Fibroblast of mammary gland (primary cell): ENCODE measurements around the gene ZNF595.
"Not testable (repeated sequence)": the region's sequence is repeated elsewhere in the genome, so short reads cannot be mapped to it uniquely, and the experiment has no call there.

ENCODE experiments used
- DNase-seq: peaks from one replicate; pipeline ENCODE4 v3.0.0-alpha.2; 2010; ENCODE audit warnings: low read depth
- H3K4me3 ChIP-seq: 2 replicates; pipeline ENCODE4 v1.5.1; 2011; ENCODE audit warnings: low read depth, mild to moderate bottlenecking, low read length, moderate library complexity; ENCODE audit not compliant: control insufficient read depth
- CTCF ChIP-seq: conservative IDR thresholded peaks from 2 replicates; pipeline ENCODE4 v1.5.1; 2011; ENCODE audit warnings: low read depth, low read length, inconsistent platforms; ENCODE audit not compliant: control insufficient read depth, insufficient read depth

ZNF595 gene

DNA sequence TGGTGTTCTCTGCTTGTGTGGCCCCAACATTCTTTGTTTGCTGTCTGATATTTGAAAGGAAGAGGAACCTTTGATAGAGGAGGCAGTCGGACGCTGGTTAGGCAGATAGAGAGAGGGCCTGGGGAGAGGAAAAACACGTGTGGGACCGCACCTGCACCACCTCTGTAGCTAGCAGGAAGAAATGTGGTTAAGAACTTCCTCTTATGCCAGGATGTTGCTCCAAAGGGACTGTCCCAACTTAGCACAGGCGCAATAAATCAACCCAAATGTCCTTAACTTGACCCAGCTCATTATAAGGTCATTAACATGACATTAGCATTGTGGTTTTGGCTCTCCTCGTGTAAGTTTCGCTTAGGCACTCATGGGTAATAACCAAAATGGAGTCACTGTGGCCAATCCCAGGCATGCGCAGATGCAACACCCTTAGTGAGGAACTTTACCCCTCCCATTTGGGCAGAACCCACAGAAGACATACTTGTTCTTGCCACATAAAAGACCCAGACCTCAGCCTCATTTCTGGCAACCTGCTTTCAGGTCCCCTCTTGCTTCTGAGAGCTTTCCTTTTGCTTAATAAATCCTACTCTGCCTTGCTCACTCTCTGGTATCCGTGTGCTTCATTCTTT is 1.4 kb upstream of the ZNF595 start:
- not testable (repeated sequence) for H3K4me3 ChIP-seq, DNase-seq

DNA sequence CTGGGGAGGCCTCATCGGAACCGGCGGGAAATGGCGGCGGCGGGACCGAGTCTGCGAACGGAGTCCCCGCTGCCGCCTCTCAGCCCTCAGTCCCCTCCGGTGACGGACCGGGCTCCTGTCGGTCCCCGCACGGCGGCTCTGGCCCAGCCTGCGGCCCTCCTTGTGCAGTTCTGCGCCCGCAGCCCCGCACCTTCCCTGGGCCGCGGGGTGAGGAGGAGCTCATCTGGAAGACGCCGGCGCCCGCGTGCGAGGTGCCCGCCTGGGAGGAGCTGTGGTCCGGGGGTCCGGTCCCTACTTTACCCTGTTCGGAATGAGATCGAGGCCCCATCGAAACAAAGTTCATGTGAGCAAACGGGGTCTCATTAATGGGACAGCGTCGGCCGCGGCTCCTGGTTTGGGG is 400 bp downstream of the ZNF595 start:
- peak overlapping the region; percentile 19 for H3K4me3 ChIP-seq

DNA sequence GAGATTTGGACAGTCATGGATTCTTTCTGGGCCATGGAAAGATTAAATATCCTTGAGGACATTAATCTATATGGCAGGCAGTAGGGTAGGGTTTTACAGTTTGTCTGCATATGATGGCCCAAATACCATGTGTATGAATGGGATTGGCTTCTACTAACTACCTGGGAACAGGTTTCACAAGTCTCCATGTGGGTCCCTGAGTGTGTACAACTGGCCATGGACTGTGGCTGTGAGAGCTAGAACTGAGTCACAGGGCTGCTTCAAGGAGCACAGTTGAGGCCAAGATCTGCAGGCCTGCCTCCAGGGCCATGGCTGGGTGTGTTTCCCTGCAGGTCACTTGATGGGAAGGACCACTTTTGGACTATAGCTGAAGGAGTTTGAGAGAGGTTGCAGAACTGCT is 11.6 kb downstream of the ZNF595 start:
- H3K4me3 ChIP-seq, DNase-seq: not testable (repeated sequence)

More for the DNA sequence above, 400 bp downstream of the ZNF595 start:
- DNase-seq = not testable (repeated sequence)

GRCh38 chr4:71830-72229 is 18.7 kb downstream of the ZNF595 start:
- no peak for DNase-seq
- no peak for TF ChIP-seq CTCF
- H3K4me3 ChIP-seq = no peak overlapping the region

DNA sequence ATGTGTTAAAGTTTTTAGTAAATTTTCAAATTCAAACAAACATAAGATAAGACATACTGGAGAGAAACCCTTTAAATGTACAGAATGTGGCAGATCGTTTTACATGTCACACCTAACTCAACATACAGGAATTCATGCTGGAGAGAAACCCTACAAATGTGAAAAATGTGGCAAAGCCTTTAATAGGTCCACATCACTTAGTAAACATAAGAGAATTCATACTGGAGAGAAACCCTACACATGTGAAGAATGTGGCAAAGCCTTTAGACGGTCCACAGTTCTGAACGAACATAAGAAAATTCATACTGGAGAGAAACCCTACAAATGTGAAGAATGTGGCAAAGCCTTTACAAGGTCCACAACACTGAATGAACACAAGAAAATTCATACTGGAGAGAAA is 32.8 kb downstream of the ZNF595 start:
- DNase-seq = no peak
- H3K4me3 ChIP-seq = no peak overlapping the region
- no peak for TF ChIP-seq CTCF

- not testable (repeated sequence) for DNase-seq, H3K4me3 ChIP-seq
Observed at GRCh38 chr4:86559-87324, 33.6 kb downstream of the ZNF595 start.

GRCh38 chr4:98386-98785 is 45.3 kb downstream of the ZNF595 start:
- DNase-seq = no peak
- TF ChIP-seq CTCF = no peak
- no peak overlapping the region for H3K4me3 ChIP-seq

DNA sequence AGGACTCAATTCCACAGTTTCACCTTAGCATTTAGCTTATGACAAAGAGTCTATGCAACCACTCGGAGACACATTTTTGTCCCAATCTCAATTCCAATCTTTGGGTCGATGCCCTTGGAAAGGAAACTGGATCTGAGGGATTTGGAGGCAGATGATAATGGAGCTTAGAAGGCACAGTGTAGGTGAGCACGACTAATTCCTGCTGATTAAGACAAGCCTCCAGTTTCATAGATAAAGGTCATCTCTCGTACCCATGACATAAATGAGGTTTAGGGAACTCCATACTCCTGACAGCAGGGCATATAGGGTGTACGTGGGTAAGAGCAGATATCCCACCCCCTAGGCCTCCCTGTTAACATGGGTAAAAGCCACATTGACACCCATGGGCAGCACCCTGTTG is 46.7 kb downstream of the ZNF595 start:
- H3K4me3 ChIP-seq = no peak overlapping the region
- DNase-seq = peak; percentile 9
- TF ChIP-seq CTCF = no peak

- H3K4me3 ChIP-seq = no peak overlapping the region
- DNase-seq = no peak
- no peak for TF ChIP-seq CTCF
Observed at GRCh38 chr4:107083-107443, 53.9 kb downstream of the ZNF595 start.
